Lower lobe of right lung (tissue), 2 donors: ENCODE results near the gene FAM177A1. TPM values are rescaled to one million over a fixed set of nuclear protein-coding genes. Genes with fewer than 3 reads are reported as not detected.

Experiments
- ATAC-seq, 2 donors: fragments of 200-7000 bp; cut with Tn5 transposase; one replicate each; pipeline ENCODE4 v1.9.1; 2020 to 2022; ENCODE audit warnings: mild to moderate bottlenecking in 2 of 2, moderate library complexity in 2 of 2
- DNase-seq: peaks from one replicate; pipeline ENCODE4 v3.0.0-alpha.2; 2020
- H3K27ac ChIP-seq: fragments of 200-600 bp; one replicate; pipeline ENCODE4 v1.8.0; 2022
- H3K27me3 ChIP-seq: fragments of 200-600 bp; one replicate; pipeline ENCODE4 v1.8.0; 2022; ENCODE audit warnings: low read depth
- H3K36me3 ChIP-seq: fragments of 200-600 bp; one replicate; pipeline ENCODE4 v1.8.0; 2022; ENCODE audit warnings: mild to moderate bottlenecking
- H3K4me1 ChIP-seq: fragments of 200-600 bp; one replicate; pipeline ENCODE4 v1.8.0; 2022
- H3K4me3 ChIP-seq: fragments of 200-600 bp; one replicate; pipeline ENCODE4 v1.8.0; 2022; ENCODE audit warnings: mild to moderate bottlenecking
- H3K9me3 ChIP-seq: fragments of 200-600 bp; one replicate; pipeline ENCODE4 v1.8.0; 2022
- CTCF ChIP-seq: fragments of 200-600 bp; IDR thresholded peaks from one replicate; pipeline ENCODE4 v1.8.0; 2022; ENCODE audit warnings: antibody characterized with exemption, mild to moderate bottlenecking
- intact Hi-C: fragments of 100-400 bp; cut with DNase I; formaldehyde crosslinking; loops from one replicate; pipeline ENCODE4 v1.11.0; 2022
- total RNA-seq: library from RNA; stranded (reverse); fragmentation: NEBNext Ultra II Directional; extraction: Animal tissue kit (Norgen Biotek cat#: 25700); gene quantifications from one replicate; pipeline ENCODE4 v1.2.1, GENCODE V29; 2021
- donor health status: DM: no; HTN: yes; CAD: no; lungs with severe emphysema.

Gene FAM177A1
- total RNA-seq, 1 donor from 2014 or later: 104 TPM

DNA sequence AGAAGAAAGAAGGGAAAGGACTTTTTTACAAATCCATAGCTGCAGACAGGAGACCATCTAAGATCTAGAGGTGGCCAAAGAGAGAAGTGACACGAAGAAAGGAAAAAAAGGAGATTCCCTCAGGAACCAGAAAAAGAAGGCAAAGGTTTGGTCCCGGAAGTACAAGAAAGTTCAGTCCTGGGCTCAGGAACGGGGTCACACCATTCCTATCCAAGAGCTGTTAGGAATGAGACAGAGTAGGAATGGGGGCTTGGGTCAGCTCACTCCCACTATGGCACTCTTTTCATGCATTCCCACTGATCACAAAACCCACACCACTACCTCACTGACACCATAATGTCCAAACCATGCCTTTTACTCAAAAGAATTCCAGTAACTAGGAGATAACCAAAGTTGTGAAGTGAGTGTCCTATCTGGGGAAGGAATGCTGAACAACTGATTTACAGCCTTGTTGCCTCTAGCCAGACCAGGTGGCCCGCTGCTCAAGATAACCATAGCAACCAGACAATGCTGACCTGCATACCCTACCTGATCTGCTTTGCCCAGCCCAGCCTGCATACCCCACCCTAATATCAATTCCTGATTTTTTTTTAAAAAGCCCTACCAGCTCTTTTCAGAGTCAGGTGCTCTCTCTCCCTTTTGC lies 67.4 kb downstream of the FAM177A1 start:
- ATAC-seq: no peak
- DNase-seq: no peak
- Histone ChIP-seq H3K9me3 (no peaks in the 10 kb centered on the region), H3K4me3 (no peak overlapping the region), H3K4me1 (no peaks in the 10 kb centered on the region), H3K27me3 (no peaks in the 10 kb centered on the region), H3K36me3 (peaks cover 85% of the 10 kb centered on the region), H3K27ac (no peak overlapping the region)
- no peak for TF ChIP-seq CTCF
- intact Hi-C loops: no loop called here

DNA sequence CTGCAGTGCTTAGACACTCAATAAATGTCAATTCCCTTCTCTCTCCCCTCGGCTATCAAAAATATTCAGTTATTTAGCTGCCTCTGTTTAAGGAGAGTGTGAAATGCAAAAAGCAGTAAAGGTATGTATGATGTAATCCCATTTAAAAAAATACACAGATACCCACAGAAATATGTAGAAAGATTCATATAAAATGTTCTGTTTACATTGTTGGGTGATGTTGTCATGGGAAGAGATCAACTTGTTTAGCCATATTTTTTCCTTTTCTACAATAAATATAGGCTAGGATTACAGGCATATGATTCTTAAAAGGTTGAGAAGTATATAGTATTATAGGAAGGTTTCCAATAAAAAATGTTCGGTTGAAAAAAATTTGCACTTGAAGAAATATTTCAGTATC lies 68.0 kb downstream of the FAM177A1 start:
- TF ChIP-seq CTCF: no peak
- no peaks in the 10 kb centered on the region for H3K4me1 ChIP-seq
- peaks cover 79% of the 10 kb centered on the region for H3K36me3 ChIP-seq
- no peaks in the 10 kb centered on the region for H3K27me3 ChIP-seq
- intact Hi-C loops: no loop called here
- no peak overlapping the region for H3K27ac ChIP-seq
- DNase-seq (no peak), ATAC-seq (no peak)
- H3K4me3 ChIP-seq: no peak overlapping the region
- no peaks in the 10 kb centered on the region for H3K9me3 ChIP-seq

GRCh38 chr14:35116242-35116641 lies 70.2 kb downstream of the FAM177A1 start:
- Histone ChIP-seq H3K27me3 (no peaks in the 10 kb centered on the region), H3K9me3 (no peaks in the 10 kb centered on the region), H3K27ac (no peak overlapping the region), H3K4me3 (no peak overlapping the region), H3K4me1 (peaks cover 9% of the 10 kb centered on the region), H3K36me3 (peaks cover 64% of the 10 kb centered on the region)
- TF ChIP-seq CTCF: no peak
- intact Hi-C loops: no loop called here
- DNase-seq (no peak), ATAC-seq (no peak)

- no peak for TF ChIP-seq CTCF
- no peaks in the 10 kb centered on the region for H3K9me3 ChIP-seq
- DNase-seq: no peak
- no peak overlapping the region for H3K27ac ChIP-seq
- no peak for ATAC-seq
- intact Hi-C loops: no loop called here
- H3K36me3 ChIP-seq: peaks cover 56% of the 10 kb centered on the region
- no peak overlapping the region for H3K4me3 ChIP-seq
- H3K4me1 ChIP-seq: peaks cover 9% of the 10 kb centered on the region
- H3K27me3 ChIP-seq: no peaks in the 10 kb centered on the region
These were observed 71.0 kb downstream of the FAM177A1 start for GRCh38 chr14:35117112-35117511.

DNA sequence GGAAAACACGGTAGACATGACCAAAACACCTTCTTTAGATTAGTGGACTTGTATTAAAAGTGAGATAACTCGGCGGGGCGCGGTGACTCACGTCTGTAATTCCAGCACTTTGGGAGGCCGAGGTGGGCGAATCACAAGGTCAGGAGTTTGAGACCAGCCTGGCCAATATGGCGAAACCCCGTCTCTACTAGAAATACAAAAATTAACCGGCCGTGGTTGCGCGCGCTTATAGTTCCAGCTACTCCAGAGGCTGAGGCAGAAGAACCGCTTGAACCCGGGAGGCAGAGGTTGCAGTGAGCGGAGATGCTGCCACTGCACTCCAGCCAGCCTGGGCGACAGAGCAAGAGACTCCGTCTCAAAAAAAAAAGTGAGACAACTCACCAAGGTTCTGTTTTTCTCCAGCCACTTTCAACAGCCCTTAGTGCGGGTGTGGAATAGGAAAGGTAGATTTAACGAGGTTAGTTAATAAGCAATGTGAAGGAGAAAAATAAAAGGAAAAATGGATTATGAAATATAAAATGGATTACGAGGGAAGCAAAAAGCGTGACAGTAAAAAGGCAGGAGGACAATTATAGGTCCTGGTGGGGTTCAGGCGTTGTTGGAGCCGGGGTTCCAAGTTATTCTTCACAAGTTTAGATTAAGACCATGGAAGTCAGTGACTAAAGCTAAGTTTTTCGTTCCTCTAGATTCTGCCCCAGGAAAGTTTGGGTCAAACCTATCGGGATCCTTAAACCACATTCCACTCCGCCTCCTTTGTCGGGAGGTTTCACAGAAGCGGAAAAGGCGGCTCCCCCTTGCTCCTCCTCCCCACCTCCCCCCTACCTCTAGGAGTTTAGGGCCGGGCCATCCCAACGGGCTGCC lies 75.2 kb downstream of the FAM177A1 start:
- intact Hi-C loops: no loop called here
- no peak for ATAC-seq

More for the DNA sequence above, 75.2 kb downstream of the FAM177A1 start:
- peak overlapping the region; percentile 97 for H3K27ac ChIP-seq
- no peaks in the 10 kb centered on the region for H3K9me3 ChIP-seq
- peaks cover 15% of the 10 kb centered on the region for H3K36me3 ChIP-seq
- no peaks in the 10 kb centered on the region for H3K27me3 ChIP-seq
- peak; percentile 51 for DNase-seq
- H3K4me3 ChIP-seq: peak overlapping the region; percentile 81
- TF ChIP-seq CTCF: no peak
- H3K4me1 ChIP-seq: peaks cover 30% of the 10 kb centered on the region
